HCT116 (cell line): ENCODE results near the gene LIMK2. TPM values are rescaled to one million over a fixed set of nuclear protein-coding genes. Genes with fewer than 3 reads are reported as not detected.

Source experiments
- ATAC-seq: fragments of 200-7000 bp; cut with Tn5 transposase; 2 replicates; pipeline ENCODE4 v1.9.1; 2020; ENCODE audit warnings: mild to moderate bottlenecking, moderate library complexity
- BruUV-seq: library from RNA; stranded (reverse); fragments of 400-500 nt; replicated peaks from 2 replicates; lab custom pipeline; 2021; lab: Mats Ljungman, UMichigan
- CTCF ChIA-PET: fragments of 300-600 bp; sonication (Branson Sonifier 250); formaldehyde crosslinking; loops from one replicate; lab custom pipeline; 2021; ENCODE audit warnings: antibody characterized with exemption; lab: Charles Lee
- POLR2A ChIA-PET: fragments of 300-600, 350-600 bp; sonication (Branson Sonifier 250); formaldehyde crosslinking; loops from one replicate; lab custom pipeline; 2021; ENCODE audit warnings: antibody characterized with exemption; lab: Charles Lee
- RAD21 ChIA-PET, 2 experiments: fragments of 300-600 bp; sonication (Branson Sonifier 250); formaldehyde crosslinking; loops; one replicate each; lab custom pipeline; 2023; ENCODE audit warnings: low total read pairs in 2 of 2; ENCODE audit not compliant: uncharacterized antibody in 2 of 2, unreplicated experiment in 2 of 2, low non-redundant PET in 1 of 2; lab: Charles Lee
- DNase-seq: peaks from one replicate; pipeline ENCODE4 v3.0.0-alpha.2; 2010; ENCODE audit warnings: low read depth, low spot score
- H2AFZ ChIP-seq: fragments of 200-600 bp; shearing (Covaris generic), sonication (generic); 2 replicates; pipeline ENCODE4 v1.6.1; 2017; ENCODE audit warnings: low read depth, mixed run types, mixed read lengths, antibody characterized with exemption, low read length; ENCODE audit not compliant: poor library complexity, severe bottlenecking
- H3K27ac ChIP-seq: 2 replicates; pipeline ENCODE4 v1.5.1; 2012; ENCODE audit warnings: low read depth, low read length
- H3K27me3 ChIP-seq: fragments of 200-600 bp; sonication (generic); 2 replicates; pipeline ENCODE4 v1.6.1; 2016; ENCODE audit warnings: mixed run types, low read length, mixed read lengths; ENCODE audit not compliant: insufficient read depth
- H3K36me3 ChIP-seq, 2 experiments: fragments of 200-500 bp in 1 of 2; fragments of 200-600 bp in 1 of 2; sonication (Bioruptor generic) in 1 of 2; sonication (generic) in 1 of 2; 2 replicates each; pipeline versions ENCODE4 v1.5.1 to v1.6.1; 2014 to 2016; ENCODE audit warnings: low read length in 2 of 2, inconsistent platforms in 1 of 2, mixed read lengths in 1 of 2, mixed run types in 1 of 2; ENCODE audit not compliant: insufficient read depth in 2 of 2, control insufficient read depth in 1 of 2
- H3K4me1 ChIP-seq, 2 experiments: fragments of 200-600 bp in 1 of 2; sonication (generic) in 1 of 2; 2 replicates each; pipeline versions ENCODE4 v1.5.1 to v1.6.1; 2012 to 2017; ENCODE audit warnings: low read length in 2 of 2, inconsistent platforms in 1 of 2, mild to moderate bottlenecking in 1 of 2, mixed read lengths in 1 of 2, mixed run types in 1 of 2, moderate library complexity in 1 of 2; ENCODE audit not compliant: insufficient read depth in 2 of 2, control insufficient read depth in 1 of 2
- H3K4me2 ChIP-seq: fragments of 200-600 bp; sonication (generic); 2 replicates; pipeline ENCODE4 v1.6.1; 2017; ENCODE audit warnings: mixed run types, low read length, mixed read lengths
- H3K4me3 ChIP-seq, 2 experiments: fragments of 200-600 bp in 1 of 2; sonication (generic) in 1 of 2; replicated peaks in 1 of 2; 2 replicates each; pipeline ENCODE4 v1.5.1; 2011 to 2016; ENCODE audit warnings: low read length in 2 of 2, control low read depth in 1 of 2, low read depth in 1 of 2, mild to moderate bottlenecking in 1 of 2, mixed read lengths in 1 of 2, mixed run types in 1 of 2
- H3K79me2 ChIP-seq: fragments of 200-600 bp; sonication (generic); 2 replicates; pipeline ENCODE4 v1.6.1; 2017; ENCODE audit warnings: mild to moderate bottlenecking, mixed run types, low read length, moderate library complexity, mixed read lengths; ENCODE audit not compliant: insufficient read depth
- H3K9ac ChIP-seq: fragments of 200-600 bp; sonication (generic); 2 replicates; pipeline ENCODE4 v1.6.1; 2016; ENCODE audit warnings: low read length, mixed read lengths
- H3K9me2 ChIP-seq: fragments of 200-600 bp; sonication (generic), shearing (Covaris generic); 2 replicates; pipeline ENCODE4 v1.6.1; 2017; ENCODE audit warnings: mixed run types, mild to moderate bottlenecking, moderate library complexity; ENCODE audit not compliant: insufficient read depth
- H3K9me3 ChIP-seq, 2 experiments: fragments of 200-500 bp in 1 of 2; fragments of 200-600 bp in 1 of 2; sonication (Bioruptor generic) in 1 of 2; sonication (generic) in 1 of 2; 2 replicates each; pipeline ENCODE4 v1.6.1; 2014 to 2017; ENCODE audit warnings: low read length in 2 of 2, mixed read lengths in 2 of 2, inconsistent platforms in 1 of 2, low read depth in 1 of 2, mild to moderate bottlenecking in 1 of 2, mixed run types in 1 of 2, moderate library complexity in 1 of 2; ENCODE audit not compliant: control insufficient read depth in 1 of 2, insufficient read depth in 1 of 2
- H4K20me1 ChIP-seq: fragments of 200-600 bp; sonication (generic), shearing (Covaris generic); 2 replicates; pipeline ENCODE4 v1.6.1; 2017; ENCODE audit warnings: mixed run types, mild to moderate bottlenecking, moderate library complexity; ENCODE audit not compliant: insufficient read depth
- CBX3 ChIP-seq: IDR thresholded peaks from 2 replicates; pipeline ENCODE4 v1.6.1; 2012; ENCODE audit warnings: low read depth
- CEBPB ChIP-seq: IDR thresholded peaks from 2 replicates; pipeline ENCODE4 v1.6.1; 2012; ENCODE audit warnings: low read depth
- EGR1 ChIP-seq: IDR thresholded peaks from 2 replicates; pipeline ENCODE4 v1.6.1; 2012; ENCODE audit warnings: low read depth
- ELF1 ChIP-seq: IDR thresholded peaks from 2 replicates; pipeline ENCODE4 v1.6.1; 2012; ENCODE audit warnings: low read depth, borderline replicate concordance
- EZH2phosphoT487 ChIP-seq: fragments of 200-600 bp; IDR thresholded peaks from 2 replicates; pipeline ENCODE4 v1.6.1; 2018; ENCODE audit warnings: antibody characterized with exemption, borderline replicate concordance
- POLR2AphosphoS5 ChIP-seq: IDR thresholded peaks from 2 replicates; pipeline ENCODE4 v1.6.1; 2011; ENCODE audit warnings: mild to moderate bottlenecking, low read depth, low read length, moderate library complexity
- SIN3A ChIP-seq: IDR thresholded peaks from 2 replicates; pipeline ENCODE4 v1.6.1; 2012; ENCODE audit warnings: low read depth
- TCF7L2 ChIP-seq: IDR thresholded peaks from 2 replicates; pipeline ENCODE4 v1.7.0; 2011; ENCODE audit warnings: borderline replicate concordance, inconsistent platforms; ENCODE audit not compliant: insufficient read depth, insufficient read length; ENCODE audit errors: extremely low read depth
- ZNF274 ChIP-seq: fragments of 200-500 bp; sonication (Bioruptor generic); IDR thresholded peaks from 2 replicates; pipeline ENCODE4 v1.6.1; 2014; ENCODE audit warnings: mild to moderate bottlenecking, low read depth, low read length, inconsistent platforms
- intact Hi-C: fragments of 100-400 bp; cut with micrococcal nuclease; formaldehyde crosslinking; loops from 2 replicates; pipeline ENCODE4 v1.10.0; 2022
- total RNA-seq: library from RNA; stranded (reverse); gene quantifications from one replicate; pipeline ENCODE4 v1.2.1, GENCODE V29; 2021; ENCODE audit not compliant: unreplicated experiment
- TF ChIP-seq, protein P1 (sequence below): IDR thresholded peaks from 2 replicates; pipeline ENCODE4 v1.6.1; 2012; ENCODE audit warnings: low read depth
- TF ChIP-seq, protein P2 (sequence below): IDR thresholded peaks from 2 replicates; pipeline ENCODE4 v1.6.1; 2011; ENCODE audit warnings: mild to moderate bottlenecking, low read length, moderate library complexity; ENCODE audit not compliant: insufficient replicate concordance; ENCODE audit errors: extremely low read depth
- TF ChIP-seq, protein P3 (sequence below), 3 experiments: fragments of 200-600 bp in 1 of 3; sonication (generic) in 1 of 3; IDR thresholded peaks in 2 of 3; conservative IDR thresholded peaks in 1 of 3; 2 replicates each; pipeline ENCODE4 v1.5.1; 2012 to 2017; ENCODE audit warnings: low read depth in 2 of 3, low read length in 2 of 3, antibody characterized with exemption in 1 of 3, borderline replicate concordance in 1 of 3, control low read depth in 1 of 3, mild to moderate bottlenecking in 1 of 3, mixed read lengths in 1 of 3, mixed run types in 1 of 3, moderate library complexity in 1 of 3; ENCODE audit not compliant: insufficient read depth in 1 of 3
- TF ChIP-seq, protein P4 (sequence below): IDR thresholded peaks from 2 replicates; pipeline ENCODE4 v1.6.1; 2012

LIMK2 gene
- total RNA-seq, 1 experiment from 2014 or later, result 21.9 TPM

DNA sequence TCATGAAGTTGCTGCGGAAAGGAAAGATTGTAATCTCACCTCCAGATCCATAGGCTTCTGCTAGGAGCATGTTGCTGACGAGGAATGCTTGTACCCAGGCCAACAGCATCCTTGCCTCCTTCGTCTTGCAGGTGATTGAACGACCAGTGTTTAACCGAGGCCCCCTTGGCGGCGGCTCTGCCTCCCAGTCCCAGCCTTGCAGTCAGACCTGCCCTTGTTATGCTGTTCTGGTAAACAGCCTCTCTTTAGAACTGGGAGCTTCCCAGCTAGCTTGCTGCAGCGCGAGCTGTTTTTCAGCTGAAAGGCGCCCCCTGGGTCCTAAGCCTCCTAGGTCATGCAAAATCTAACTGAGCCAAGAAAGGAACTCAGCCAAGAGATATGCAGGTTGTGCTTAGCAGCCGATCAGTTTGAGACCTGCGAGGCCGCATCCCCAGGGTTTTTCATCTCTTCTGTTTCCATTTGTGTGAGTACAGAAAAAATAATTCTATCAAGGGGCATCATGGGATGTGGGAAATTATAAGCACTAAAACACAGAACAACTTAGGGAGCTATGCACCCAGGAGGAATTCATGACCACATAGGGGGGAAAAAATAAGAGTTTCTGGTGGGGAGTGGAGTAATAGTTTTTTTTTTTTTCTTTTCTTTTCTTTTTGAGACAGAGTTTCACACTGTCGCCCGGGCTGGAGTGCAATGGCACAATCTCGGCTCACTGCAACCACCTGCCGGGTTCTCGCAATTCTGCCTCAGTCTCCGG, 80.3 kb downstream of the LIMK2 start, which contains the start of gene PIK3IP1 (continued):
- TF ChIP-seq ELF1 (no peak), CEBPB (no peak), ZNF274 (no peak), SIN3A (no peak)
- TF ChIP-seq, all 23 proteins: peak for 4

DNA sequence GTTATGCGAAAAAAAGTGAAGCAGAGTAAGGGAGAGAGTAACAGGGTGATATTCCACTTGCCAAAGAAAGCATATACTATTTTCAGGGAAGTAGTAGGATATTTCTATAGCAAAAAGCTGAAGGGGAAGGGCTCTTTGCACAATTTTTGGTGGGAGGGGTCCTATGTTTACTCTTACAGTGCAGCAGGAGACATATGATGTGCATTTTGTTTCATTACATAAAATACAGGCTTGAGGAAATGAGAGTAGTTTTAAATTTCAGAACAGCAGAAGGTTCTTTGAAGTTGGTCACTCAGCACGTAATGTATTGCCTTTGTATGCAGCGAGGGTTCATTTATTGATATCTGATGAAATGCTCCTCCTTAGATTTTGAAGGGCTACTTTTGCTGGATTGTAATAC, 83.3 kb downstream of the LIMK2 start:
- H3K36me3 ChIP-seq, result no peaks in the 10 kb centered on the region
- H3K9ac ChIP-seq, result no peak overlapping the region
- no peak overlapping the region for H3K27ac ChIP-seq
- ATAC-seq (no peak), DNase-seq (no peak)
- H2AFZ ChIP-seq, result peak overlapping the region; percentile 1
- 0 out of 2 replicates have a peak, but pooled peaks cover under 1% of the 10 kb centered on the region for H3K27me3 ChIP-seq
- no peaks in the 10 kb centered on the region for H3K79me2 ChIP-seq
- no peak overlapping the region for H3K4me3 ChIP-seq
- no TSS peak for BruUV-seq
- H3K4me2 ChIP-seq, result peak overlapping the region; percentile 27
- CTCF ChIA-PET, result no interaction called here
- H3K9me2 ChIP-seq, result no peaks in the 10 kb centered on the region
- POLR2A ChIA-PET, result no interaction called here
- TF ChIP-seq, protein P1, sequence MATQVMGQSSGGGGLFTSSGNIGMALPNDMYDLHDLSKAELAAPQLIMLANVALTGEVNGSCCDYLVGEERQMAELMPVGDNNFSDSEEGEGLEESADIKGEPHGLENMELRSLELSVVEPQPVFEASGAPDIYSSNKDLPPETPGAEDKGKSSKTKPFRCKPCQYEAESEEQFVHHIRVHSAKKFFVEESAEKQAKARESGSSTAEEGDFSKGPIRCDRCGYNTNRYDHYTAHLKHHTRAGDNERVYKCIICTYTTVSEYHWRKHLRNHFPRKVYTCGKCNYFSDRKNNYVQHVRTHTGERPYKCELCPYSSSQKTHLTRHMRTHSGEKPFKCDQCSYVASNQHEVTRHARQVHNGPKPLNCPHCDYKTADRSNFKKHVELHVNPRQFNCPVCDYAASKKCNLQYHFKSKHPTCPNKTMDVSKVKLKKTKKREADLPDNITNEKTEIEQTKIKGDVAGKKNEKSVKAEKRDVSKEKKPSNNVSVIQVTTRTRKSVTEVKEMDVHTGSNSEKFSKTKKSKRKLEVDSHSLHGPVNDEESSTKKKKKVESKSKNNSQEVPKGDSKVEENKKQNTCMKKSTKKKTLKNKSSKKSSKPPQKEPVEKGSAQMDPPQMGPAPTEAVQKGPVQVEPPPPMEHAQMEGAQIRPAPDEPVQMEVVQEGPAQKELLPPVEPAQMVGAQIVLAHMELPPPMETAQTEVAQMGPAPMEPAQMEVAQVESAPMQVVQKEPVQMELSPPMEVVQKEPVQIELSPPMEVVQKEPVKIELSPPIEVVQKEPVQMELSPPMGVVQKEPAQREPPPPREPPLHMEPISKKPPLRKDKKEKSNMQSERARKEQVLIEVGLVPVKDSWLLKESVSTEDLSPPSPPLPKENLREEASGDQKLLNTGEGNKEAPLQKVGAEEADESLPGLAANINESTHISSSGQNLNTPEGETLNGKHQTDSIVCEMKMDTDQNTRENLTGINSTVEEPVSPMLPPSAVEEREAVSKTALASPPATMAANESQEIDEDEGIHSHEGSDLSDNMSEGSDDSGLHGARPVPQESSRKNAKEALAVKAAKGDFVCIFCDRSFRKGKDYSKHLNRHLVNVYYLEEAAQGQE, result no peak
- TF ChIP-seq, protein P2, sequence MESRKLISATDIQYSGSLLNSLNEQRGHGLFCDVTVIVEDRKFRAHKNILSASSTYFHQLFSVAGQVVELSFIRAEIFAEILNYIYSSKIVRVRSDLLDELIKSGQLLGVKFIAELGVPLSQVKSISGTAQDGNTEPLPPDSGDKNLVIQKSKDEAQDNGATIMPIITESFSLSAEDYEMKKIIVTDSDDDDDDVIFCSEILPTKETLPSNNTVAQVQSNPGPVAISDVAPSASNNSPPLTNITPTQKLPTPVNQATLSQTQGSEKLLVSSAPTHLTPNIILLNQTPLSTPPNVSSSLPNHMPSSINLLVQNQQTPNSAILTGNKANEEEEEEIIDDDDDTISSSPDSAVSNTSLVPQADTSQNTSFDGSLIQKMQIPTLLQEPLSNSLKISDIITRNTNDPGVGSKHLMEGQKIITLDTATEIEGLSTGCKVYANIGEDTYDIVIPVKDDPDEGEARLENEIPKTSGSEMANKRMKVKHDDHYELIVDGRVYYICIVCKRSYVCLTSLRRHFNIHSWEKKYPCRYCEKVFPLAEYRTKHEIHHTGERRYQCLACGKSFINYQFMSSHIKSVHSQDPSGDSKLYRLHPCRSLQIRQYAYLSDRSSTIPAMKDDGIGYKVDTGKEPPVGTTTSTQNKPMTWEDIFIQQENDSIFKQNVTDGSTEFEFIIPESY, result no peak
- TF ChIP-seq, protein P3, sequence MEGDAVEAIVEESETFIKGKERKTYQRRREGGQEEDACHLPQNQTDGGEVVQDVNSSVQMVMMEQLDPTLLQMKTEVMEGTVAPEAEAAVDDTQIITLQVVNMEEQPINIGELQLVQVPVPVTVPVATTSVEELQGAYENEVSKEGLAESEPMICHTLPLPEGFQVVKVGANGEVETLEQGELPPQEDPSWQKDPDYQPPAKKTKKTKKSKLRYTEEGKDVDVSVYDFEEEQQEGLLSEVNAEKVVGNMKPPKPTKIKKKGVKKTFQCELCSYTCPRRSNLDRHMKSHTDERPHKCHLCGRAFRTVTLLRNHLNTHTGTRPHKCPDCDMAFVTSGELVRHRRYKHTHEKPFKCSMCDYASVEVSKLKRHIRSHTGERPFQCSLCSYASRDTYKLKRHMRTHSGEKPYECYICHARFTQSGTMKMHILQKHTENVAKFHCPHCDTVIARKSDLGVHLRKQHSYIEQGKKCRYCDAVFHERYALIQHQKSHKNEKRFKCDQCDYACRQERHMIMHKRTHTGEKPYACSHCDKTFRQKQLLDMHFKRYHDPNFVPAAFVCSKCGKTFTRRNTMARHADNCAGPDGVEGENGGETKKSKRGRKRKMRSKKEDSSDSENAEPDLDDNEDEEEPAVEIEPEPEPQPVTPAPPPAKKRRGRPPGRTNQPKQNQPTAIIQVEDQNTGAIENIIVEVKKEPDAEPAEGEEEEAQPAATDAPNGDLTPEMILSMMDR (IDR thresholded peaks at IDR 0.05 in 2 of 3, conservative IDR thresholded peaks at IDR 0.05 in 1 of 3; ENCODE audit: borderline replicate concordance in 1 of 3, insufficient read depth in 1 of 3, low read depth in 2 of 3, low read length in 2 of 3), result no peak
- TF ChIP-seq EZH2phosphoT487, result no peak
- TF ChIP-seq POLR2AphosphoS5, result no peak
- no peak for TF ChIP-seq ZNF274
- TF ChIP-seq, protein P4, sequence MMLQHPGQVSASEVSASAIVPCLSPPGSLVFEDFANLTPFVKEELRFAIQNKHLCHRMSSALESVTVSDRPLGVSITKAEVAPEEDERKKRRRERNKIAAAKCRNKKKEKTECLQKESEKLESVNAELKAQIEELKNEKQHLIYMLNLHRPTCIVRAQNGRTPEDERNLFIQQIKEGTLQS, result no peak
- no peak for TF ChIP-seq CBX3
- TF ChIP-seq TCF7L2, result no peak
- TF ChIP-seq EGR1, result no peak
- RAD21 ChIA-PET, result no interaction called here
- peaks cover 24 to 42% of the 10 kb centered on the region in 2 experiments for H3K4me1 ChIP-seq
- no peaks in the 10 kb centered on the region for H4K20me1 ChIP-seq
- no peaks in the 10 kb centered on the region for H3K9me3 ChIP-seq
- intact Hi-C loops, result no loop called here
